Ishikawa (cell line): ENCODE measurements around the gene CTSZ.

ENCODE experiments used
- CEBPB ChIP-seq: IDR thresholded peaks from 2 replicates; pipeline ENCODE4 v1.6.1; 2012
- CREB1 ChIP-seq: IDR thresholded peaks from 2 replicates; pipeline ENCODE4 v1.6.1; 2012; ENCODE audit warnings: low read depth
- EGR1 ChIP-seq: IDR thresholded peaks from 2 replicates; pipeline ENCODE4 v1.6.1; 2012
- EP300 ChIP-seq: IDR thresholded peaks from 2 replicates; pipeline ENCODE4 v1.6.1; 2012; ENCODE audit warnings: borderline replicate concordance
- MAX ChIP-seq: IDR thresholded peaks from 2 replicates; pipeline ENCODE4 v1.6.1; 2012
- TAF1 ChIP-seq: IDR thresholded peaks from 2 replicates; pipeline ENCODE4 v1.6.1; 2012; ENCODE audit warnings: low read depth, mild to moderate bottlenecking
- TCF12 ChIP-seq: IDR thresholded peaks from 2 replicates; pipeline ENCODE4 v1.6.1; 2012; ENCODE audit warnings: low read depth
- YY1 ChIP-seq: IDR thresholded peaks from 2 replicates; pipeline ENCODE4 v1.6.1; 2012; ENCODE audit warnings: low read depth

DNA sequence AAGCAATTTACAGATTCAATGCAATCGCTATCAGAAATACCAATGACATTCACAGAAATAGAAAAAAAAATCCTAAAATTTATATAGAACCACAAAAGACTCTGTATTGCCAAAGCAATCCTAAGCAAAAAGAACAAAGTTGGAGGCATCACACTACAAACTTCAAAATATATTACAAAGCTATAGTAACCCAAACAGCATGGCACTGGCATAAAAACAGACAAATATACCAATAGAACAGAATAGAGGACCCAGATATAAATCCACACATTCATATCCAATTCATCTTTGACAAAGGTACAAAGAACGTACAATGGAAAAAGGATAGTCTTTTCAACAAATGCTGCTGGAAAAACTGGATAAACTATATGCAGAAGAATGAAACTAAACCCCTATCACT is 37.6 kb downstream of the CTSZ start:
- TF ChIP-seq CEBPB: no peak
- TF ChIP-seq YY1: no peak
- no peak for TF ChIP-seq EP300
- no peak for TF ChIP-seq TAF1
- TF ChIP-seq MAX: no peak
- no peak for TF ChIP-seq TCF12
- TF ChIP-seq CREB1: no peak
- TF ChIP-seq EGR1: no peak
